Nucleus accumbens (tissue), 56 donors: Measurements from ENCODE around the gene FOXD4L3.
"Not testable (repeated sequence)": the region's sequence is repeated elsewhere in the genome, so short reads cannot be mapped to it uniquely, and the experiment has no call there.

Experiments used
- DNase-seq, 56 donors: peaks; one replicate each; lab custom pipeline; 2025; lab: John Stamatoyannopoulos, UW

The FOXD4L3 gene

GRCh38 chr9:68343242-68343641 lies 40.6 kb downstream of the FOXD4L3 start:
- not testable (repeated sequence) for DNase-seq

DNA sequence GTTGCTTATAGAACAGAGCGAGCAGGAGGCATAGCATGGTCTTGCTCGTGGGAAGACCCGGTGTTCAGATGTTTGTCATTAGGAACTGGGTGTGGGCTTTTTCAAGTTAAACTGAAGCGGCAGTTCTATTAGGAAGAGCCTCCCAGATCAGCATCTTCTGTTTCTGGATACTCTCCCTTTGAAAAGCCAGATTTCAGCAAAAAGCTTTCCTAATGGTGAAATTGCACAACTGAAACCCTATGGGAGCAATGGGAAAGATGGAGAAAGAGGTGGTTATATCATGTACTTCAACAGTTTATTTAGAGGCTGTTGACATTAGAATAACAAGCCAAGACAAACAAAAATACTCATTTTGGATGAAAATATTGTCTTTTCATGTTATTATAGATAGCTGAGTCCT lies 41.3 kb downstream of the FOXD4L3 start:
- not testable (repeated sequence) for DNase-seq

DNA sequence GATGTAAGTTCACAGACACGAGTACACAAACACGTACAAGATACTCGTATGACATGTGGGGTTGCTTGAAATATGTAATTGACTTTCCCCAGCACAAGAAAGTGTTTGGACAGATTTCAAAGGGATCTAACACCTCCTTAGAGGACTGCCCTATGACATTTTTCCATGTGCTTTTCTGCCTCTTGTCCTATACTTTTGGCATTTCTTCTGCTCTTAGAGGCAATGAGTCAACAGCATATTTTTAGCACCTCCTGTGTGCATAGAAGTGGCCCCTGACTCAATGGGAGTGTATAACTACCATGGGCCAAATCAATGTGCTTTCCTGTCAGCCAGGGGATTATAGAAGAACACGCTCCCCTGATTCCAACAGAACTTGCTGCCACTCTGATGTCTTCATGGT lies 49.0 kb downstream of the FOXD4L3 start:
- DNase-seq = not testable (repeated sequence)
